Measurements from ENCODE around the gene GOLGA8Q. TPM values are rescaled to one million over a fixed set of nuclear protein-coding genes. Genes with fewer than 3 reads are reported as not detected.
"Not testable (repeated sequence)": the region's sequence is repeated elsewhere in the genome, so short reads cannot be mapped to it uniquely, and the experiment has no call there.

GOLGA8Q gene
- 0.10 TPM in 1 of 2 replicates, not detected in the other for total RNA-seq (2014; rRNA removed; shearing (Covaris generic))
- polyA plus RNA-seq (2015; cell fraction: cytosol; rRNA removed): 0.43 and 0.68 TPM in 2 replicates
- 1.5 and 3.1 TPM in 2 replicates for polyA plus RNA-seq (2015; cell fraction: nucleus; rRNA removed)

GRCh38 chr15:30551750-30552149, at the start of gene GOLGA8Q:
Gene GOLGA8Q, plus strand, starts transcription at chr15:30552050. Its CDS starts 28 bp downstream, at chr15:30552078.
- not testable (repeated sequence) for DNase-seq (ENCODE audit: low read depth)

- not testable (repeated sequence) for DNase-seq (ENCODE audit: low read depth)
These were observed 48.7 kb upstream of the GOLGA8Q start for GRCh38 chr15:30502904-30503781.

GRCh38 chr15:30504162-30504843, 47.5 kb upstream of the GOLGA8Q start:
- not testable (repeated sequence) for DNase-seq (ENCODE audit: low read depth)

- DNase-seq (ENCODE audit: low read depth): not testable (repeated sequence)
These were observed 37.3 kb upstream of the GOLGA8Q start for GRCh38 chr15:30514545-30514944.

GRCh38 chr15:30523453-30524243, 28.2 kb upstream of the GOLGA8Q start:
- DNase-seq (ENCODE audit: low read depth): not testable (repeated sequence)

- not testable (repeated sequence) for DNase-seq (ENCODE audit: low read depth)
These were observed 25.9 kb upstream of the GOLGA8Q start for GRCh38 chr15:30525912-30526311.

- not testable (repeated sequence) for DNase-seq (ENCODE audit: low read depth)
These were observed 22.8 kb upstream of the GOLGA8Q start for GRCh38 chr15:30529049-30529448.

GRCh38 chr15:30566949-30567348, 15.1 kb downstream of the GOLGA8Q start:
- DNase-seq (ENCODE audit: low read depth): not testable (repeated sequence)

GRCh38 chr15:30573012-30573491, 21.2 kb downstream of the GOLGA8Q start:
- DNase-seq (ENCODE audit: low read depth): not testable (repeated sequence)

- DNase-seq (ENCODE audit: low read depth): not testable (repeated sequence)
These were observed 27.6 kb downstream of the GOLGA8Q start for GRCh38 chr15:30579394-30579970.

GRCh38 chr15:30580716-30581115, 28.9 kb downstream of the GOLGA8Q start:
- DNase-seq (ENCODE audit: low read depth): not testable (repeated sequence)

GRCh38 chr15:30598953-30599352, 47.1 kb downstream of the GOLGA8Q start:
- DNase-seq (ENCODE audit: low read depth): not testable (repeated sequence)

GRCh38 chr15:30603796-30604195, 51.9 kb downstream of the GOLGA8Q start, which contains the start of gene GOLGA8H:
Gene GOLGA8H, plus strand, starts transcription at chr15:30604028. Its CDS starts 98 bp downstream, at chr15:30604126.
- not testable (repeated sequence) for DNase-seq (ENCODE audit: low read depth)

Small RNAs within 50 kb of the gene (small RNA-seq; reads per million reads assigned to genes)
- 0.27 reads per million, percentile 24 among the genes with 10 or more reads in this experiment for gene RF00096
- not detected for gene RN7SL796P

Other genes with a start within 250 kb of the GOLGA8Q start
- 3.9 and 5.1 TPM in 2 replicates for gene CHRFAM7A, start 158.5 kb upstream of the GOLGA8Q start, total RNA-seq (2014; rRNA removed; shearing (Covaris generic))
- gene GOLGA8R, start 137.8 kb upstream of the GOLGA8Q start, total RNA-seq (2014; rRNA removed; shearing (Covaris generic)): 0.17 and 0.69 TPM in 2 replicates
- 0.43 and 0.77 TPM in 2 replicates for gene GOLGA8H, start 52.0 kb downstream of the GOLGA8Q start, total RNA-seq (2014; rRNA removed; shearing (Covaris generic))

All from HT1080 (cell line).